IMR-90 (cell line): Measurements from ENCODE around the gene MRTFB. TPM values are rescaled to one million over a fixed set of nuclear protein-coding genes. Genes with fewer than 3 reads are reported as not detected.

Experiments used
- ATAC-seq: fragments of 200-7000 bp; cut with Tn5 transposase; 2 replicates; pipeline ENCODE4 v1.9.1; 2020; ENCODE audit warnings: low read depth, mild to moderate bottlenecking, moderate library complexity
- BruUV-seq: library from RNA; stranded (reverse); fragments of 400-500 nt; replicated peaks from 2 replicates; lab custom pipeline; 2021; lab: Mats Ljungman, UMichigan
- CTCF ChIA-PET: fragments of 300-600 bp; formaldehyde crosslinking; extraction: SDS; loops from one replicate; lab custom pipeline; 2021; ENCODE audit warnings: antibody characterized with exemption; lab: Yijun Ruan, JAX
- POLR2A ChIA-PET: fragments of 300-600 bp; sonication (Branson Sonifier 250); formaldehyde crosslinking; loops from one replicate; lab custom pipeline; 2022; ENCODE audit warnings: antibody characterized with exemption; ENCODE audit not compliant: unreplicated experiment; lab: Charles Lee
- DNase-seq: peaks from one replicate; pipeline ENCODE4 v3.0.0; 2013
- H2AFZ ChIP-seq: replicated peaks from 2 replicates; pipeline ENCODE3; 2013; ENCODE audit warnings: low read length, mild to moderate bottlenecking; ENCODE audit not compliant: poor library complexity
- H2AK5ac ChIP-seq: 2 replicates; pipeline ENCODE4 v1.6.1; 2013; ENCODE audit warnings: low read depth, low read length, inconsistent platforms
- H2AK9ac ChIP-seq: replicated peaks from 2 replicates; pipeline ENCODE3; 2013; ENCODE audit warnings: mild to moderate bottlenecking, low read depth, low read length, moderate library complexity; ENCODE audit not compliant: poor library complexity
- H2BK120ac ChIP-seq: 2 replicates; pipeline ENCODE4 v1.6.1; 2013; ENCODE audit warnings: low read depth, low read length, inconsistent platforms
- H2BK15ac ChIP-seq: 3 replicates; pipeline ENCODE4 v1.6.1; 2013; ENCODE audit warnings: low read depth, low read length, inconsistent platforms
- H2BK20ac ChIP-seq: 2 replicates; pipeline ENCODE4 v1.6.1; 2013; ENCODE audit warnings: low read depth, mild to moderate bottlenecking, inconsistent platforms, low read length, moderate library complexity
- H2BK5ac ChIP-seq: 2 replicates; pipeline ENCODE4 v1.6.1; 2013; ENCODE audit warnings: mild to moderate bottlenecking, low read depth, low read length, inconsistent platforms; ENCODE audit not compliant: poor library complexity, severe bottlenecking
- H3K14ac ChIP-seq: replicated peaks from 2 replicates; pipeline ENCODE4 v1.6.1; 2013; ENCODE audit warnings: low read depth, low read length, inconsistent platforms
- H3K18ac ChIP-seq: 2 replicates; pipeline ENCODE4 v1.6.1; 2013; ENCODE audit warnings: low read depth, low read length, control low read depth
- H3K23ac ChIP-seq: 2 replicates; pipeline ENCODE4 v1.6.1; 2013; ENCODE audit warnings: low read depth, low read length, inconsistent platforms
- H3K27ac ChIP-seq: 2 replicates; pipeline ENCODE4 v1.5.1; 2013; ENCODE audit warnings: mild to moderate bottlenecking, control low read depth, low read length; ENCODE audit not compliant: insufficient read depth
- H3K27me3 ChIP-seq: 2 replicates; pipeline ENCODE4 v1.6.1; 2013; ENCODE audit warnings: low read length; ENCODE audit not compliant: control insufficient read depth, insufficient read depth
- H3K36me3 ChIP-seq: 2 replicates; pipeline ENCODE4 v1.6.1; 2013; ENCODE audit warnings: low read length, mixed read lengths; ENCODE audit not compliant: control insufficient read depth, insufficient read depth
- H3K4ac ChIP-seq: 2 replicates; pipeline ENCODE4 v1.6.1; 2013; ENCODE audit warnings: low read depth, low read length, inconsistent platforms
- H3K4me1 ChIP-seq: 2 replicates; pipeline ENCODE4 v1.6.1; 2013; ENCODE audit warnings: low read length, mixed read lengths; ENCODE audit not compliant: control insufficient read depth, insufficient read depth
- H3K4me2 ChIP-seq: 2 replicates; pipeline ENCODE4 v1.6.1; 2013; ENCODE audit warnings: low read depth, mild to moderate bottlenecking, control low read depth, low read length, moderate library complexity
- H3K4me3 ChIP-seq: 2 replicates; pipeline ENCODE4 v1.5.1; 2013; ENCODE audit warnings: low read depth, mild to moderate bottlenecking, control low read depth, low read length, moderate library complexity; ENCODE audit not compliant: insufficient read depth
- H3K56ac ChIP-seq: 2 replicates; pipeline ENCODE4 v1.6.1; 2013; ENCODE audit warnings: low read length, inconsistent platforms; ENCODE audit not compliant: insufficient read depth; ENCODE audit errors: extremely low read depth
- H3K79me1 ChIP-seq, 2 experiments: 2 replicates each; pipeline ENCODE4 v1.6.1; 2013; ENCODE audit warnings: low read length in 2 of 2, inconsistent platforms in 1 of 2, low read depth in 1 of 2
- H3K9ac ChIP-seq: 2 replicates; pipeline ENCODE4 v1.6.1; 2013; ENCODE audit warnings: low read depth, low read length, control low read depth
- H3K9me1 ChIP-seq: 2 replicates; pipeline ENCODE4 v1.6.1; 2013; ENCODE audit warnings: low read length, inconsistent platforms; ENCODE audit not compliant: insufficient read depth
- H3K9me3 ChIP-seq: 2 replicates; pipeline ENCODE4 v1.6.1; 2013; ENCODE audit warnings: low read length; ENCODE audit not compliant: control insufficient read depth, insufficient read depth
- H4K20me1 ChIP-seq: 2 replicates; pipeline ENCODE4 v1.6.1; 2013; ENCODE audit warnings: low read length, inconsistent platforms; ENCODE audit not compliant: insufficient read depth
- H4K5ac ChIP-seq: 2 replicates; pipeline ENCODE4 v1.6.1; 2013; ENCODE audit warnings: mild to moderate bottlenecking, low read depth, low read length, control low read depth
- H4K8ac ChIP-seq, 2 experiments: 2 replicates each; pipeline ENCODE4 v1.6.1; 2013; ENCODE audit warnings: low read depth in 2 of 2, low read length in 2 of 2, control low read depth in 1 of 2, inconsistent platforms in 1 of 2
- H4K91ac ChIP-seq: 2 replicates; pipeline ENCODE4 v1.6.1; 2013; ENCODE audit warnings: low read depth, low read length, inconsistent platforms; ENCODE audit not compliant: insufficient read depth
- FOS ChIP-seq: fragments of 150-350 bp; IDR thresholded peaks from 2 replicates; pipeline ENCODE4 v1.6.1; 2016; ENCODE audit warnings: low read depth, low read length
- MAZ ChIP-seq: IDR thresholded peaks from 2 replicates; pipeline ENCODE4 v1.6.1; 2012; ENCODE audit warnings: low read depth, mild to moderate bottlenecking, low read length, improper control_type of control experiment, moderate library complexity, borderline replicate concordance
- MXI1 ChIP-seq: IDR thresholded peaks from 2 replicates; pipeline ENCODE4 v1.6.1; 2012; ENCODE audit warnings: low read depth, mild to moderate bottlenecking, low read length, moderate library complexity, borderline replicate concordance
- NFE2L2 ChIP-seq: fragments of 150-350 bp; IDR thresholded peaks from 2 replicates; pipeline ENCODE4 v1.6.1; 2016; ENCODE audit warnings: low read depth, mild to moderate bottlenecking, low read length
- SMC3 ChIP-seq: fragments of 150-350 bp; IDR thresholded peaks from 2 replicates; pipeline ENCODE4 v1.6.1; 2016; ENCODE audit warnings: low read depth, mild to moderate bottlenecking, antibody characterized with exemption, low read length, moderate library complexity
- WGBS, 2 experiments: methylation state at CpG; one replicate each; pipeline versions ENCODE4 v1.1.5 to v1.1.7; 2013; ENCODE audit warnings: missing lambda C conversion rate in 2 of 2; ENCODE audit not compliant: insufficient read length in 1 of 2; ENCODE audit errors: extremely low coverage in 2 of 2; 5-methylcytosine and 5-hydroxymethylcytosine counted together
- dilution Hi-C: fragments of 300-500 bp; cut with HindIII; formaldehyde crosslinking; loops from one replicate; pipeline ENCODE4 v1.14.3; 2018; ENCODE audit warnings: low sequenced_read_pairs; ENCODE audit not compliant: unreplicated experiment
- in situ Hi-C: fragments of 300-500 bp; cut with MboI; formaldehyde crosslinking; loops from 3 replicates; pipeline ENCODE4 v1.14.3; 2019; ENCODE audit warnings: low sequenced_read_pairs, inconsistent platforms, mixed read lengths
- intact Hi-C: fragments of 100-400 bp; cut with micrococcal nuclease; formaldehyde crosslinking; loops from 2 replicates; pipeline ENCODE4 v1.10.0; 2022
- polyA plus RNA-seq, 3 experiments: library from polyadenylated mRNA; depleted of rRNA; stranded (reverse); fragments of >200 nt; gene quantifications; 2 replicates each; pipeline ENCODE4 v1.2.3, GENCODE V29; 2012; ENCODE audit warnings: low replicate concordance in 1 of 3
- total RNA-seq: library from RNA; depleted of rRNA; stranded (reverse); fragments of >200 nt; gene quantifications from 2 replicates; pipeline ENCODE4 v1.2.3, GENCODE V29; 2012

MRTFB gene
- total and polyA plus RNA-seq, 2 of the 4 experiments (the other 2 are of a cell fraction), result 4.4 to 5.4 TPM

DNA sequence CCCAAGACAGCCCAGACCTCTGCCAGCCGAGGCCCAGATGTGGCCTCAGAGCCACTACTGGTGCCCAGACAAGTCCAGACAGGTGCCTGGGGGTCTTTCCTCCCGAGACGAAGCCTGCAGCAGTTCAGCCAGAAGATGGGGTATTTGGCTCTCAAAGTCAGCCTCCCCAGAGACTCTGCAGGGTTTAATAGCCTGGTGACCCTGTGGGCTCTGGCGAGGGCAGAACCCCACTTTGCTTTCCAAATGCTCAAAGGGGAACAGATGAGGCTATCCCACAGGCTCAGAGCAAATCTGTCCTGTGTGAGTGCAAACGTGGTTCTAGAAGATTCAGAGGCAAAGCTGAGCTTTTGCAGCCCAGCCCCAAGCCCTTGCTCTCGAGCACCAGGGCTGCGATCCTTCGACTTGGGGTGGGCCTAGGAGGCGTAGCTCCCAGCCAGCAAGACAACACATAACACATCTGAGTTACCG lies 236.0 kb downstream of the MRTFB start:
- no peak overlapping the region for H3K18ac ChIP-seq
- H2BK20ac ChIP-seq, result no peak overlapping the region
- H3K4me3 ChIP-seq, result no peak overlapping the region
- peak overlapping the region; percentile 33 for H2AK9ac ChIP-seq
- peak overlapping the region; percentile 20 for H2BK5ac ChIP-seq
- in situ Hi-C loops, result loop anchor here (5.0 to 10.0 kb wide), 2 partner anchors 55 to 88 kb away; no protein-coding TSS in a partner anchor
- ChIA-PET POLR2A (no interaction called here), CTCF (interaction anchor here (0.5 kb wide), 1 partner anchor 273 kb away, joined by 3 read pairs; no protein-coding TSS in a partner anchor)
- H3K9me1 ChIP-seq, result peaks cover 14% of the 10 kb centered on the region; the same call in 1 of the 2 replicates
- ATAC-seq, result no peak
- no peak overlapping the region; the same call in 1 of the 2 replicates for H2AK5ac ChIP-seq
- H3K4me1 ChIP-seq, result peaks cover 37% of the 10 kb centered on the region
- H3K14ac ChIP-seq, result peak overlapping the region; percentile 17; the same call in 1 of the 2 replicates
- no peak overlapping the region; the same call in 1 of the 2 replicates for H4K91ac ChIP-seq
- H3K4me2 ChIP-seq, result no peak overlapping the region
- H4K20me1 ChIP-seq, result peaks cover 69% of the 10 kb centered on the region
- H4K5ac ChIP-seq, result no peak overlapping the region; the same call in 1 of the 2 replicates
- no peak overlapping the region for H3K9ac ChIP-seq
- no peak overlapping the region for H3K56ac ChIP-seq
- TF ChIP-seq FOS (no peak), MAZ (no peak), MXI1 (no peak), SMC3 (no peak), NFE2L2 (no peak)
- no peak overlapping the region for H2BK120ac ChIP-seq
- H3K4ac ChIP-seq, result peak overlapping the region; percentile 22; the same call in 1 of the 2 replicates
- H2BK15ac ChIP-seq, result no peak overlapping the region
- peak overlapping the region in 1 of 2 experiments; percentile 39; a peak in 1 of 4 replicates for H4K8ac ChIP-seq
- no peaks in the 10 kb centered on the region for H3K9me3 ChIP-seq
- no peak for DNase-seq
- peak overlapping the region; percentile 17; the same call in 1 of the 2 replicates for H3K23ac ChIP-seq
- dilution Hi-C loops, result no loop called here
- BruUV-seq, result no TSS peak
- H2AFZ ChIP-seq, result peak overlapping the region; percentile 4
- H3K36me3 ChIP-seq, result no peaks in the 10 kb centered on the region
- no peaks in the 10 kb centered on the region for H3K27me3 ChIP-seq
- peaks cover 13 to 81% of the 10 kb centered on the region in 2 experiments for H3K79me1 ChIP-seq
- 92% methylated on average over 2 of the region's 10 CpGs; no CpG with 5 or more reads in 1 of the 2 experiments for WGBS, 2 experiments
- intact Hi-C loops, result no loop called here
- no peak overlapping the region for H3K27ac ChIP-seq
